GM12892 (cell line): Measurements from ENCODE around the gene RAD23A.

Source experiments
- POLR2A ChIP-seq: IDR thresholded peaks from 2 replicates; pipeline ENCODE4 v1.6.1; 2011; ENCODE audit warnings: low read depth, low read length, control low read depth
- POLR2AphosphoS5 ChIP-seq: IDR thresholded peaks from 2 replicates; pipeline ENCODE4 v1.6.1; 2011; ENCODE audit warnings: low read depth, low read length, control low read depth

GRCh38 chr19:12907166-12907565 is 38.5 kb upstream of the RAD23A start:
- TF ChIP-seq POLR2A (no peak), POLR2AphosphoS5 (no peak)
